Astrocyte of the cerebellum (primary cell): ENCODE results near the gene AGAP1.

ENCODE experiments used
- DNase-seq: peaks from one replicate; pipeline ENCODE4 v3.0.0-alpha.2; 2011; ENCODE audit warnings: low read depth
- H3K4me3 ChIP-seq: 2 replicates; pipeline ENCODE4 v1.5.1; 2011; ENCODE audit warnings: mild to moderate bottlenecking, low read depth, low read length, moderate library complexity
- in situ Hi-C: cut with HindIII; loops from 2 replicates; pipeline ENCODE4 v1.10.0; 2017; ENCODE audit warnings: low sequenced_read_pairs
- TF ChIP-seq, protein P1 (sequence below): IDR thresholded peaks from 2 replicates; pipeline ENCODE4 v1.5.1; 2012; ENCODE audit warnings: low read length, low read depth, moderate library complexity, mild to moderate bottlenecking; ENCODE audit errors: missing control alignments

Gene AGAP1

DNA sequence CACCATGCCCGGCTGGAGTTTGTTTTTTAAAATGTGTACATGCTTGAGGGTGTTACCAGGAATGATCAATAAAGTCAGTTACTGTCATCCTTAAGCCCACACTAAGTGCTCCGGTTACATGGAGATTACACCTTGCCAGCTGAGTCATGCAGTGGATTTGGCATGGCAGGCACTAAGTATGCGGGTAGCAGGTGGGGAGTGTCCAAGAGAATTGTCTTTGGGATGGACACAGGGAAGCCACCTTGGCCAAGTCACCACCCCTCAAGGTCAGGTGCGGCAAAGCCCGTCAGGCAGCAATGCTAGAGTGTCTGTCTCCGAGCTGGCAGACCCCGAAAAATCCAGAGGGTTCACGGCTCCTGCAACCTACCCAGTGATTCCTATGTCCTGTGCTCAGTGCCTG is 619.6 kb downstream of the AGAP1 start:
- in situ Hi-C loops, result no loop called here
- DNase-seq, result no peak
- TF ChIP-seq, protein P1, sequence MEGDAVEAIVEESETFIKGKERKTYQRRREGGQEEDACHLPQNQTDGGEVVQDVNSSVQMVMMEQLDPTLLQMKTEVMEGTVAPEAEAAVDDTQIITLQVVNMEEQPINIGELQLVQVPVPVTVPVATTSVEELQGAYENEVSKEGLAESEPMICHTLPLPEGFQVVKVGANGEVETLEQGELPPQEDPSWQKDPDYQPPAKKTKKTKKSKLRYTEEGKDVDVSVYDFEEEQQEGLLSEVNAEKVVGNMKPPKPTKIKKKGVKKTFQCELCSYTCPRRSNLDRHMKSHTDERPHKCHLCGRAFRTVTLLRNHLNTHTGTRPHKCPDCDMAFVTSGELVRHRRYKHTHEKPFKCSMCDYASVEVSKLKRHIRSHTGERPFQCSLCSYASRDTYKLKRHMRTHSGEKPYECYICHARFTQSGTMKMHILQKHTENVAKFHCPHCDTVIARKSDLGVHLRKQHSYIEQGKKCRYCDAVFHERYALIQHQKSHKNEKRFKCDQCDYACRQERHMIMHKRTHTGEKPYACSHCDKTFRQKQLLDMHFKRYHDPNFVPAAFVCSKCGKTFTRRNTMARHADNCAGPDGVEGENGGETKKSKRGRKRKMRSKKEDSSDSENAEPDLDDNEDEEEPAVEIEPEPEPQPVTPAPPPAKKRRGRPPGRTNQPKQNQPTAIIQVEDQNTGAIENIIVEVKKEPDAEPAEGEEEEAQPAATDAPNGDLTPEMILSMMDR, result no peak
- H3K4me3 ChIP-seq, result no peak overlapping the region

DNA sequence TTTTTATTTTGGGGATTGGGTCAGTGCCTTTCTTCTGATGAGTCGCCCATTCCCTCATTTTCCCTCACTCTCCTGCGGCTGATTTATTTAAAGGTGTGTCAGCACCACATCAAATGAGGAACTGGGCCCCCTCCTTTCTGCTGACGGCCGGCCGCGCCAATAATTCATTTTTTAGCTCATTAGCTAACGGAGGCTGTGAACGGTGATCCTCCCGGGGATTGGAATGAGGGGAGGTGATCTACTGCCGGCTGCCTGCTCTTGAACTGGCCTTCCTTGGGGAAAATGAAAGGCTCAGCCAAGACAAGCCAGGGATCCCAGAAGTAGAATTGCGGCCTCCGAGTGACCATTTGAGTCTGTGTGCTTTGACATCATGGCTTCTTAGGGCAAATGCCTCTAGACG is 620.1 kb downstream of the AGAP1 start:
- TF ChIP-seq, protein P1, result no peak
- H3K4me3 ChIP-seq, result no peak overlapping the region
- DNase-seq, result no peak
- in situ Hi-C loops, result no loop called here

DNA sequence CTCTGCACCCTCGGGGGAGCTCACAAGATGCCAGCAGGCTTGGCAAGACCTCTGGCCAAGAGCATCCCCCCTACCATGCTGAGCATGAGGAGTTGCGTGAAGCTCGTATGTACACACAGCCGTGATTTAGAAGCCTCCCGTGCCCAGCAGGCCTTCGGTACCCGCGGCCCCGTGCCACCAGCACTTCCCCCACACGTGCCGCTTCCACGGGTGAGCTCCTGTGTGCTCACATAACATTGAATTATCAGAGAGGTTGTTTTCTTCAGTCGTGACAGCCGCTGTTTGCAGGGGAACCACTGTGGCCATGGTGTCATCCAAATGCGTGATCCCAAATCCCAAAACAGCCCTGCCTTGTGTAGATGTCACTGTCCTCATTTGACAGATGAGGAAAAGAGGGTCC is 621.1 kb downstream of the AGAP1 start:
- no peak overlapping the region for H3K4me3 ChIP-seq
- in situ Hi-C loops, result no loop called here
- TF ChIP-seq, protein P1, result no peak
- no peak for DNase-seq

DNA sequence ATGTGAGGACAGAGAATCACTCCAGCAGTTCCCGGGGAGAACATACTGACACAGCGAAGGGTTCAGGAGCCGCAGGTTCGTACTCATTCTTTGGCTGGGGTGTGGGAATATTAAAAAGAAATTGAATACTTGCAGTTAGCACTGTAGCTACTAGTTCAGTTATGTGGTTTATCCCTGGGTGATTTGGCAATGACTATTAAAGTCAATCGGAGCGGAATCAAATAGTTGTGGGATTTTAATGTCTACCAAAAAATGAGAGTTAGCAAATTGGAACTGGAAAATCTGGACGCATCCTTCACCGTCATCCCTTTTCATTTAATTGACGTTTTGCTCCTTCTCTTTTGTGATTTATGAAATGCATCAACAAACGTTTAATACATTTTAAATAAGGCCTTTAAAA is 623.6 kb downstream of the AGAP1 start:
- in situ Hi-C loops, result no loop called here
- no peak overlapping the region for H3K4me3 ChIP-seq
- TF ChIP-seq, protein P1, result no peak
- peak; percentile 8 for DNase-seq

DNA sequence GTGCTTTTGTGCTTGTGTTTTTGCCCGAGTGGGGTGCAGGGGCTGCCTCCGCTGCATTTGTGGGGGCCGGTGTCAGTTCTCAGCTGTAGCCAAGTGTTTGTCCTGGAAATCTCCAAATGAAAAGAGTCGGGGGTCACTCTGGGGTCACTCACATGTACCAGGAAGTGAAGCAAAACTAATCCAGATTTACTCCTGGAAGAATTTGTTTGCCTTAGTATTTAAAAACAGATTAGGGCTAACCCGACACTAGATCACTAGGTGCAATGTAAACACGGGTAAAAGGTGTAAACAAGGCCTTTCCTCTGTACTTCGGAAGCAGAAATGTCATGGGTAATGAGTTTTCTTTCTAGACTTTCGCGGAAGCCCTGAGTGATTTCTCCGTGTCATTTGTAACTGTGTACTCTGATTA is 624.0 kb downstream of the AGAP1 start:
- TF ChIP-seq, protein P1, result no peak
- in situ Hi-C loops, result no loop called here
- no peak overlapping the region for H3K4me3 ChIP-seq
- no peak for DNase-seq

DNA sequence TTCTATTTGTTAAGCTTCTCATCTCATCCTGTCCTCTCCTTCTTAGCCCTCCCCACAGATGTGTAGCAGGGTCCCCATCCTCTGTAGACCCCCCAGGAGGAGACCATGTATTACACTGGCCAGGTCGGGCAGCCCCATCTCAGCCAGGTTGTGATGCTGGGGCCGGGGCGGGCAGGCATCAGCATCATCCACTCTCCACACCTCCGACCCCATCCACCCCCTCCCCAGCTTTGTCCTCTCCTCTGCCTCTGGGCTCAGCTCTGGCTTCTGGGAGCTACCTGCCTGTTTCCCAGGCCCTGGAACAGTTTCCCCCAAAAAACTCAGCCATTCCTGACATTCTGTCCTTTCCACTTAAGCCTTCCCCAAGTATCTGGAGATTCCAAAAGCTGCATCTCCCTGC is 625.2 kb downstream of the AGAP1 start:
- DNase-seq, result no peak
- H3K4me3 ChIP-seq, result no peak overlapping the region
- TF ChIP-seq, protein P1, result no peak
- in situ Hi-C loops, result no loop called here

DNA sequence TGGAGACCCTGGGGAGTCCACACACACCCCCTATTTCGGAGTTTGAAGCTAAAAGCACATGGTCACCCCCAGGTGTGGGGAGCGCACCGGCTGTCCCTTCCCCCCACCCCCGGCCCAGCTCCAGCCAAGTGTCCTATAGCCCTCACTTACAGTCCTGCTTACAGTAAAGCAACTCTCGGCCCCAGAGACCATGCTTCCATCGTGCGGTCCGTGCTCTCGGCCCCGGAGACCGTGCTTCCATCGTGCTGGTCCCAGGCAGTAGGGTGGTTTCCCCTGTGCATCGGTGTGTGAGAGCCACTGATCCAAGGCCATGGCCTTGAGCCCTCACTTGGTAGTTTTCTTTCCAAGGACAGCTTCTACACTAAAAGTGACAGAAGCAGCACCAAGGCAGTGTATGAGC is 625.6 kb downstream of the AGAP1 start:
- in situ Hi-C loops, result no loop called here
- DNase-seq, result no peak
- TF ChIP-seq, protein P1, result no peak
- H3K4me3 ChIP-seq, result no peak overlapping the region
